Neural progenitor cell (in vitro differentiated cells): ENCODE measurements around the gene SIVA1. TPM values are rescaled to one million over a fixed set of nuclear protein-coding genes. Genes with fewer than 3 reads are reported as not detected.

ENCODE experiments used
- DNase-seq: peaks from one replicate; pipeline ENCODE4 v3.0.0-alpha.2; 2016; ENCODE audit warnings: low spot score
- H2AFZ ChIP-seq: fragments of 200-600 bp; sonication (generic); replicated peaks from 2 replicates; pipeline ENCODE4 v1.6.1; 2016; ENCODE audit warnings: antibody characterized with exemption
- H3F3A ChIP-seq: fragments of 200-600 bp; sonication (generic); 2 replicates; pipeline ENCODE4 v1.6.1; 2016; ENCODE audit warnings: antibody characterized with exemption, low read depth
- H3K27ac ChIP-seq: fragments of 200-600 bp; sonication (generic); 2 replicates; pipeline ENCODE4 v1.5.1; 2016; ENCODE audit warnings: mild to moderate bottlenecking
- H3K27me3 ChIP-seq: fragments of 200-600 bp; sonication (generic); 2 replicates; pipeline ENCODE4 v1.6.1; 2016; ENCODE audit warnings: mild to moderate bottlenecking, moderate library complexity
- H3K36me3 ChIP-seq: fragments of 200-600 bp; sonication (generic); 2 replicates; pipeline ENCODE4 v1.5.1; 2016
- H3K4me1 ChIP-seq: fragments of 200-600 bp; sonication (generic); 2 replicates; pipeline ENCODE4 v1.6.1; 2016; ENCODE audit warnings: mixed run types
- H3K4me2 ChIP-seq: fragments of 200-600 bp; sonication (generic); 2 replicates; pipeline ENCODE4 v1.6.1; 2016
- H3K4me3 ChIP-seq: fragments of 200-600 bp; sonication (generic); 2 replicates; pipeline ENCODE4 v1.5.1; 2016
- H3K79me2 ChIP-seq: fragments of 200-600 bp; sonication (generic); 2 replicates; pipeline ENCODE4 v1.6.1; 2016; ENCODE audit warnings: low read depth
- H3K9ac ChIP-seq: fragments of 200-600 bp; sonication (generic); 2 replicates; pipeline ENCODE4 v1.6.1; 2016
- H3K9me3 ChIP-seq: fragments of 200-600 bp; sonication (generic); 2 replicates; pipeline ENCODE4 v1.5.1; 2016; ENCODE audit warnings: low read depth
- H4K20me1 ChIP-seq: fragments of 200-600 bp; sonication (generic); 2 replicates; pipeline ENCODE4 v1.6.1; 2016; ENCODE audit warnings: low read depth
- H3K27ac Mint-ChIP-seq: 3 replicates; pipeline ENCODE4 v1.8.0; 2021; ENCODE audit warnings: mixed read lengths
- H3K27me3 Mint-ChIP-seq: 2 replicates; pipeline ENCODE4 v1.8.0; 2022; ENCODE audit warnings: low read depth, mild to moderate bottlenecking, inconsistent platforms, moderate library complexity, mixed read lengths; ENCODE audit not compliant: insufficient read depth
- H3K36me3 Mint-ChIP-seq: 3 replicates; pipeline ENCODE4 v1.8.0; 2021; ENCODE audit warnings: mixed read lengths
- H3K4me1 Mint-ChIP-seq: 3 replicates; pipeline ENCODE4 v1.8.0; 2021; ENCODE audit warnings: mixed read lengths
- H3K4me3 Mint-ChIP-seq: 3 replicates; pipeline ENCODE4 v1.8.0; 2021; ENCODE audit warnings: mild to moderate bottlenecking, moderate library complexity, mixed read lengths
- H3K9me3 Mint-ChIP-seq: 3 replicates; pipeline ENCODE4 v1.8.0; 2020; ENCODE audit warnings: mixed read lengths
- EZH2 ChIP-seq: fragments of 200-600 bp; sonication (generic); IDR thresholded peaks from 2 replicates; pipeline ENCODE4 v1.6.1; 2017; ENCODE audit warnings: antibody characterized with exemption, mild to moderate bottlenecking, moderate library complexity
- EZH2phosphoT487 ChIP-seq: fragments of 200-600 bp; sonication (generic); IDR thresholded peaks from 2 replicates; pipeline ENCODE4 v1.6.1; 2017; ENCODE audit warnings: antibody characterized with exemption
- total RNA-seq: library from RNA; depleted of rRNA; stranded (reverse); fragments of >200 nt; gene quantifications from 2 replicates; pipeline ENCODE4 v1.2.3, GENCODE V29; 2015; ENCODE audit warnings: low replicate concordance
- TF ChIP-seq, protein P1 (sequence below): fragments of 200-600 bp; sonication (generic); IDR thresholded peaks from 2 replicates; pipeline ENCODE4 v1.5.1; 2017; ENCODE audit warnings: antibody characterized with exemption, mild to moderate bottlenecking

The SIVA1 gene
- total RNA-seq, 1 donor from 2014 or later = 139 TPM

- Histone ChIP-seq H3K9ac (no peak overlapping the region), H2AFZ (no peak overlapping the region), H4K20me1 (no peaks in the 10 kb centered on the region), H3K27ac (no peak overlapping the region), H3K9me3 (no peaks in the 10 kb centered on the region), H3K4me2 (no peak overlapping the region), H3K79me2 (no peaks in the 10 kb centered on the region), H3K36me3 (no peaks in the 10 kb centered on the region), H3F3A (no peaks in the 10 kb centered on the region), H3K4me1 (no peaks in the 10 kb centered on the region), H3K27me3 (no peaks in the 10 kb centered on the region), H3K4me3 (no peak overlapping the region)
- no peak overlapping the region for H3K27ac Mint-ChIP-seq
- H3K27me3 Mint-ChIP-seq = no peaks in the 10 kb centered on the region
- peaks cover 2% of the 10 kb centered on the region for H3K9me3 Mint-ChIP-seq
- TF ChIP-seq EZH2 (no peak), EZH2phosphoT487 (no peak)
- TF ChIP-seq, protein P1, sequence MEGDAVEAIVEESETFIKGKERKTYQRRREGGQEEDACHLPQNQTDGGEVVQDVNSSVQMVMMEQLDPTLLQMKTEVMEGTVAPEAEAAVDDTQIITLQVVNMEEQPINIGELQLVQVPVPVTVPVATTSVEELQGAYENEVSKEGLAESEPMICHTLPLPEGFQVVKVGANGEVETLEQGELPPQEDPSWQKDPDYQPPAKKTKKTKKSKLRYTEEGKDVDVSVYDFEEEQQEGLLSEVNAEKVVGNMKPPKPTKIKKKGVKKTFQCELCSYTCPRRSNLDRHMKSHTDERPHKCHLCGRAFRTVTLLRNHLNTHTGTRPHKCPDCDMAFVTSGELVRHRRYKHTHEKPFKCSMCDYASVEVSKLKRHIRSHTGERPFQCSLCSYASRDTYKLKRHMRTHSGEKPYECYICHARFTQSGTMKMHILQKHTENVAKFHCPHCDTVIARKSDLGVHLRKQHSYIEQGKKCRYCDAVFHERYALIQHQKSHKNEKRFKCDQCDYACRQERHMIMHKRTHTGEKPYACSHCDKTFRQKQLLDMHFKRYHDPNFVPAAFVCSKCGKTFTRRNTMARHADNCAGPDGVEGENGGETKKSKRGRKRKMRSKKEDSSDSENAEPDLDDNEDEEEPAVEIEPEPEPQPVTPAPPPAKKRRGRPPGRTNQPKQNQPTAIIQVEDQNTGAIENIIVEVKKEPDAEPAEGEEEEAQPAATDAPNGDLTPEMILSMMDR = no peak
- DNase-seq = no peak
- no peak overlapping the region for H3K4me3 Mint-ChIP-seq
- no peaks in the 10 kb centered on the region for H3K36me3 Mint-ChIP-seq
- peaks cover 9% of the 10 kb centered on the region for H3K4me1 Mint-ChIP-seq
Observed at GRCh38 chr14:104732931-104733681, 19.8 kb upstream of the SIVA1 start.

GRCh38 chr14:104734051-104734587 is 18.8 kb upstream of the SIVA1 start:
- H3K9me3 ChIP-seq = no peaks in the 10 kb centered on the region
- no peaks in the 10 kb centered on the region for H3K36me3 ChIP-seq
- H3K36me3 Mint-ChIP-seq = no peaks in the 10 kb centered on the region
- no peaks in the 10 kb centered on the region for H3F3A ChIP-seq
- H3K27me3 Mint-ChIP-seq = no peaks in the 10 kb centered on the region
- H3K27ac Mint-ChIP-seq = no peak overlapping the region
- H3K27me3 ChIP-seq = no peaks in the 10 kb centered on the region
- H2AFZ ChIP-seq = no peak overlapping the region
- H3K9me3 Mint-ChIP-seq = peaks cover 1% of the 10 kb centered on the region
- peaks cover 7% of the 10 kb centered on the region for H3K4me1 Mint-ChIP-seq
- H3K4me3 ChIP-seq = no peak overlapping the region
- no peak overlapping the region for H3K27ac ChIP-seq
- H3K4me2 ChIP-seq = no peak overlapping the region
- no peak overlapping the region for H3K4me3 Mint-ChIP-seq
- TF ChIP-seq EZH2 (no peak), EZH2phosphoT487 (no peak)
- TF ChIP-seq, protein P1 = no peak
- no peaks in the 10 kb centered on the region for H4K20me1 ChIP-seq
- H3K79me2 ChIP-seq = no peaks in the 10 kb centered on the region
- no peaks in the 10 kb centered on the region for H3K4me1 ChIP-seq
- H3K9ac ChIP-seq = no peak overlapping the region
- DNase-seq = no peak

DNA sequence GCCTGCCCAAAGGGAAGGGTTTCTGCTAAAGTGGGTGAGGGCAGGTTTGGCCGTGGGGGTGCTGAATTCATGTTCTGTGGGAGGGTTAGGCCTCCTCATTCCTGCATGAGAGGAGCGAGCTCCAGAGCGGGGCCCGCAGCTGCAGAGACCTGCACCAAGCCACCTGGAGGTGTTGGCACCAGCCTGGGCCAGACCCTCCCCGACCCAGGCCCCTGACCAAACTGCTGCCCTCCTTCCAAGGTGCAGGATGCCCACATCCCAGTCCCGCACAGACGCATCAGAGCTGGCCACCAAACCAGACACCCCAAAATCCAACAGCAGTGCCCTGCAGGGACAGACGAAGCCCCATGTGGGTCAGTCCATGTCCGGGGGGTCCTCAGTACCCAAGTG is 18.4 kb upstream of the SIVA1 start:
- H3K27me3 ChIP-seq = no peaks in the 10 kb centered on the region
- no peaks in the 10 kb centered on the region for H3K9me3 Mint-ChIP-seq
- TF ChIP-seq EZH2phosphoT487 (no peak), EZH2 (no peak)
- TF ChIP-seq, protein P1 = no peak

More for the DNA sequence above, 18.4 kb upstream of the SIVA1 start:
- H3K79me2 ChIP-seq = no peaks in the 10 kb centered on the region
- no peak overlapping the region for H3K9ac ChIP-seq
- Mint-ChIP-seq H3K4me3 (no peak overlapping the region), H3K27me3 (peaks cover 3% of the 10 kb centered on the region), H3K4me1 (peaks cover 6% of the 10 kb centered on the region), H3K36me3 (no peaks in the 10 kb centered on the region), H3K27ac (no peak overlapping the region)
- no peaks in the 10 kb centered on the region for H3K9me3 ChIP-seq
- DNase-seq = no peak
- no peak overlapping the region for H3K27ac ChIP-seq
- no peaks in the 10 kb centered on the region for H4K20me1 ChIP-seq
- H3K4me2 ChIP-seq = no peak overlapping the region
- no peak overlapping the region for H3K4me3 ChIP-seq
- H3K36me3 ChIP-seq = no peaks in the 10 kb centered on the region
- H2AFZ ChIP-seq = no peak overlapping the region
- no peaks in the 10 kb centered on the region for H3K4me1 ChIP-seq
- H3F3A ChIP-seq = no peaks in the 10 kb centered on the region
